GM13977 (cell line): Measurements from ENCODE around the gene SNX24.

ENCODE experiments used
- DNase-seq: peaks from one replicate; pipeline ENCODE4 v3.0.0; 2012; ENCODE audit warnings: low spot score
- in situ Hi-C: fragments of 300-500 bp; cut with MboI; formaldehyde crosslinking; loops from one replicate; pipeline ENCODE4 v1.12.0; 2022; ENCODE audit warnings: low sequenced_read_pairs, low pct_unique_long_range_greater_than_20kb, mixed read lengths, inconsistent platforms; ENCODE audit not compliant: unreplicated experiment
- TF ChIP-seq, protein P1 (sequence below): IDR thresholded peaks from 2 replicates; pipeline ENCODE4 v1.5.1; 2012; ENCODE audit warnings: mild to moderate bottlenecking, control low read depth; ENCODE audit not compliant: insufficient read depth; ENCODE audit errors: extremely low read depth, missing control alignments

SNX24 gene

DNA sequence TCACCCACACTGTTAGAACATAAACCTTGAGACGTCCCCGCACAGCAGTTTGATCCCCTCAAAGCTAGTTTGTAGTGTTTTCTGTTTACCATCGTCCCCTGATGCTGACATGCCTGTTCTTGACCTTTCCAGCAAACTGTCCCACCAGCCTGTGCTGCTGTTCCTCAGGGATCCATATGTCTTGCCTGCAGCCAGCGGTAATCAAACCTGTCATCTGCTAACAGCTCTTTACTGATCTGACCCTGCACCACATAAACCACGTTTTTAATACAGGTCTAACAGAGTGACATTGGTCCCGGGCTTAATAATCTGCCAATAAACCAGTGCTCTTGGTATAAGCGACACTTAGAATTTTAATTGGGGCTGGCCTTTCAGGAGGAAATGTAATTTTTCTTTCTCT is 156.4 kb downstream of the SNX24 start:
- in situ Hi-C loops: loop anchor here (25.0 kb wide), 1 partner anchor 490 kb away; no protein-coding TSS in a partner anchor

DNA sequence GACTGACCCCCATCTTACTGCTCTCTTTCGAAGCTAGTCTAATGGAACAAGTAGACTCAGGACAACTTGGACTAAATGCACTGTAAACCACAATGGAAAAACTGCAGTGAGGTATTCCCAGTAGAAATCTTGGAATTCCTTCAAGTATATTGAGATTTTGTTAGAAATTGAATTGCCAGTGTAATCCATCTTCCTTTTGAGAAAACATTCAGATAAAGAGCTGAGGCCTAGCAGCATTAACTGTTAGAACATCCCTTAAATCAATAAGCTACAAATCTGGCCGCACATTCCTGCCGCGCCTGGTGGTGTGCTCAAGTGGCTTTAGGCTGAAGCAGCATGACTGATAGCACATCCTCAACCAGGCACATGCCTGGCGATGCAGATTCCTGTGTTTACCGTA is 161.8 kb downstream of the SNX24 start:
- DNase-seq: no peak
- TF ChIP-seq, protein P1, sequence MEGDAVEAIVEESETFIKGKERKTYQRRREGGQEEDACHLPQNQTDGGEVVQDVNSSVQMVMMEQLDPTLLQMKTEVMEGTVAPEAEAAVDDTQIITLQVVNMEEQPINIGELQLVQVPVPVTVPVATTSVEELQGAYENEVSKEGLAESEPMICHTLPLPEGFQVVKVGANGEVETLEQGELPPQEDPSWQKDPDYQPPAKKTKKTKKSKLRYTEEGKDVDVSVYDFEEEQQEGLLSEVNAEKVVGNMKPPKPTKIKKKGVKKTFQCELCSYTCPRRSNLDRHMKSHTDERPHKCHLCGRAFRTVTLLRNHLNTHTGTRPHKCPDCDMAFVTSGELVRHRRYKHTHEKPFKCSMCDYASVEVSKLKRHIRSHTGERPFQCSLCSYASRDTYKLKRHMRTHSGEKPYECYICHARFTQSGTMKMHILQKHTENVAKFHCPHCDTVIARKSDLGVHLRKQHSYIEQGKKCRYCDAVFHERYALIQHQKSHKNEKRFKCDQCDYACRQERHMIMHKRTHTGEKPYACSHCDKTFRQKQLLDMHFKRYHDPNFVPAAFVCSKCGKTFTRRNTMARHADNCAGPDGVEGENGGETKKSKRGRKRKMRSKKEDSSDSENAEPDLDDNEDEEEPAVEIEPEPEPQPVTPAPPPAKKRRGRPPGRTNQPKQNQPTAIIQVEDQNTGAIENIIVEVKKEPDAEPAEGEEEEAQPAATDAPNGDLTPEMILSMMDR: no peak
- in situ Hi-C loops: loop anchor here (25.0 kb wide), 1 partner anchor 495 kb away; no protein-coding TSS in a partner anchor

More for the DNA sequence above, 156.4 kb downstream of the SNX24 start:
- no peak for DNase-seq
- TF ChIP-seq, protein P1: no peak

DNA sequence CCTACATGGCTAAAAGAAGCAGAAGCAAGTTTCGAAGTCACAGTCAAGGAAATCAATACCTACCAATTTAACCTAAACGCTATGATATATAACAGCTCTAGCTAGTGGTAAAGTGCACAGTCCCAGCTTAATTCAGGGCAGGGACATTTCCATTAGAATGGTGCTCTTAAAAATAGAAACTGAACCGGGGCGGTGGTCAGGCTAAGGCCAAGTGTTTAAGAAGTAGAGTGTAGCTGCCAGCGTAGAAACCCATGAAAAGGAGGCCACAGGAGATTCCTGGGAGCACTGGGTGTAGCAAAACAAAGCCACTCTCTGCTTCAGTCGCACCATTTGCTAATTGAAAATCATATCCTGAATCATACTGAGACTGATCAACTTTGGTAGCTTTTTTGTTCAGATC is 162.3 kb downstream of the SNX24 start:
- no peak for DNase-seq
- in situ Hi-C loops: loop anchor here (25.0 kb wide), 1 partner anchor 495 kb away; no protein-coding TSS in a partner anchor
- TF ChIP-seq, protein P1: no peak

DNA sequence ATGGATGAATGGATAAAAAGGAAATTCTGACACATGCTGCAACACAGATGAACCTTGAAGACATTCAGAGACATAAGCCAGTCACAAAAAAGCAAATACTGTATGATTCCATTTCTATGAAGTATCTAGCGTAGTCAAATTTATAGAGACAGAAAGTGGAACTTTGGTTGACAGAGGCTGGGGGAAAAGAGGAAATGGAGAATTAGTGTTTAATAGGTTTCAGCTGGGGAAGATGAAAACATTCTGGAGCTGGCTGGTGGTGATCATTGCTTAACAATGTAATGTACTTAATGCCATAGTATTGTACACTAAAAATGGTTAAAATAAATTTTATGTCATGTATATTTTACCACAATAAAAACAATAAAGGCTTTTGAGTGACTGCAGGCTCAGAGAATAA is 166.9 kb downstream of the SNX24 start:
- in situ Hi-C loops: loop anchor here (25.0 kb wide), 1 partner anchor 500 kb away; no protein-coding TSS in a partner anchor
- TF ChIP-seq, protein P1: no peak
- no peak for DNase-seq

- in situ Hi-C loops: loop anchor here (25.0 kb wide), 1 partner anchor 502 kb away; no protein-coding TSS in a partner anchor
- DNase-seq: no peak
- TF ChIP-seq, protein P1: no peak
Observed at GRCh38 chr5:123014689-123015088, 169.3 kb downstream of the SNX24 start.

DNA sequence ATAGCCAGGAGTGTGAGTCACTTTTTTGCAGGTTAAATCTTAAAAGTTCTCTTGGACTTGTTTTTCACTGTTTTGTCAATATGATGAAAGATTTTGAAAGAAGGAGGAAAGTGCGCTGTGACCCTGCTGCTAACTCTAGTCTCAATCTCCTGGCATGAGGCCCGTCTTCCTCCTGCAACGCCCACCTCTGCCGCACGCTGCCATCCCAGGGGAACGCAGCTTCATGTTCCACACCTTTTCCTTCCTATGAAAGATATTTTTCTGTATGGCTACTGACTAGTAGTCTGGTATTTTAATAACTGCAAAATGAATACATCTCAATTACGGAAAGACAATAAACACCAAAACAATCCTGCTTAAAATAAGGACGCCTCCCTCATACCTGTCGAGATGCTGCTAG is 182.8 kb downstream of the SNX24 start:
- in situ Hi-C loops: no loop called here
- TF ChIP-seq, protein P1: no peak
- DNase-seq: no peak
